ENCODE measurements around the gene BCHE.

BCHE gene

DNA sequence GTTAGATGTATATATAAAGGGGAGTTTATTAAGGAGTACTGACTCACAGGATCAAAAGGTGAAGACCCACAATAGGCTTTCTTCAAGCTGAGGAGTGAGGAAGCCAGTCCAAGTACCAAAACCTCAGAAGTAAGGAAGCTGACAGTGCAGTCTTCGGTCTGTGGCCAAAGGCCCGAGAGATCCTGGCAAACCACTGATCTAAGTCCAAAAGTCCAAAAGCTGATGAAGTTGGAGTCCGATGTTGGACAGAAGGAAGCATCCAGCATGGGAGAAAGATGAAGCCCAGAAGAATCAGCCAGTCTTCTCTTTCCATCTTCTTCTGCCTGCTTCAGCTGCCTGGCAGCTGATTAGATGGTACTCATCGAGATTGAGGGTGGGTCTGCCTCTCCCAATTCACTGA lies 107.5 kb downstream of the BCHE start:
- TF ChIP-seq, protein P1, sequence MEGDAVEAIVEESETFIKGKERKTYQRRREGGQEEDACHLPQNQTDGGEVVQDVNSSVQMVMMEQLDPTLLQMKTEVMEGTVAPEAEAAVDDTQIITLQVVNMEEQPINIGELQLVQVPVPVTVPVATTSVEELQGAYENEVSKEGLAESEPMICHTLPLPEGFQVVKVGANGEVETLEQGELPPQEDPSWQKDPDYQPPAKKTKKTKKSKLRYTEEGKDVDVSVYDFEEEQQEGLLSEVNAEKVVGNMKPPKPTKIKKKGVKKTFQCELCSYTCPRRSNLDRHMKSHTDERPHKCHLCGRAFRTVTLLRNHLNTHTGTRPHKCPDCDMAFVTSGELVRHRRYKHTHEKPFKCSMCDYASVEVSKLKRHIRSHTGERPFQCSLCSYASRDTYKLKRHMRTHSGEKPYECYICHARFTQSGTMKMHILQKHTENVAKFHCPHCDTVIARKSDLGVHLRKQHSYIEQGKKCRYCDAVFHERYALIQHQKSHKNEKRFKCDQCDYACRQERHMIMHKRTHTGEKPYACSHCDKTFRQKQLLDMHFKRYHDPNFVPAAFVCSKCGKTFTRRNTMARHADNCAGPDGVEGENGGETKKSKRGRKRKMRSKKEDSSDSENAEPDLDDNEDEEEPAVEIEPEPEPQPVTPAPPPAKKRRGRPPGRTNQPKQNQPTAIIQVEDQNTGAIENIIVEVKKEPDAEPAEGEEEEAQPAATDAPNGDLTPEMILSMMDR (IDR thresholded peaks at IDR 0.05): no peak
- H3K4me3 Mint-ChIP-seq: no peak overlapping the region
- no peaks in the 10 kb centered on the region for H3K4me1 Mint-ChIP-seq
- H3K27ac Mint-ChIP-seq: no peak overlapping the region
- H3K9me3 Mint-ChIP-seq: peaks cover 8% of the 10 kb centered on the region
- DNase-seq: no peak
- H3K36me3 Mint-ChIP-seq (ENCODE audit: low read depth): no peaks in the 10 kb centered on the region
- peaks cover 3% of the 10 kb centered on the region for H3K27me3 Mint-ChIP-seq (ENCODE audit: low read depth, poor library complexity)

DNA sequence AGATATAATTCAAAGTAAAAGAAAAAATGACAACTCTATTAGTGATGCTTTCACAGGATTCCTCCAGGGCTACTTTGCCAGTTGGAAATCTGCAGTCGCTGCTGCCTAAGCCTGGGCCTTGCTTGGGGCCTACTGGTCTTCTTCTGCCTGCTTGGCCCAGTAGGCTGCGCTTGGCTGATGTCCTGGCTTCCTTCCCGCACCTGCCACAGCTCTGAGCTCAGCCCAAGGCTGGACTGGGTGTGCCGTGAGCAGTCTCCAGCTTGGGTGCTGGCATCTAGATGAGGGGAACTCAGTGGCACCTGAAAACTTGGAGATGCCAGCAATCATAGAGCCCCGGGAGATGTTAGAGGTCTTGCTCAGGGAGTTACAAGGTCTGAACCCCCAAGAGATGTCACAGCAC lies 108.3 kb downstream of the BCHE start:
- TF ChIP-seq, protein P1 (IDR thresholded peaks at IDR 0.05): no peak
- peaks cover 3% of the 10 kb centered on the region for H3K27me3 Mint-ChIP-seq (ENCODE audit: low read depth, poor library complexity)
- H3K9me3 Mint-ChIP-seq: peaks cover 1% of the 10 kb centered on the region
- DNase-seq: no peak
- no peaks in the 10 kb centered on the region for H3K36me3 Mint-ChIP-seq (ENCODE audit: low read depth)
- no peaks in the 10 kb centered on the region for H3K4me1 Mint-ChIP-seq
- H3K4me3 Mint-ChIP-seq: no peak overlapping the region
- no peak overlapping the region for H3K27ac Mint-ChIP-seq

DNA sequence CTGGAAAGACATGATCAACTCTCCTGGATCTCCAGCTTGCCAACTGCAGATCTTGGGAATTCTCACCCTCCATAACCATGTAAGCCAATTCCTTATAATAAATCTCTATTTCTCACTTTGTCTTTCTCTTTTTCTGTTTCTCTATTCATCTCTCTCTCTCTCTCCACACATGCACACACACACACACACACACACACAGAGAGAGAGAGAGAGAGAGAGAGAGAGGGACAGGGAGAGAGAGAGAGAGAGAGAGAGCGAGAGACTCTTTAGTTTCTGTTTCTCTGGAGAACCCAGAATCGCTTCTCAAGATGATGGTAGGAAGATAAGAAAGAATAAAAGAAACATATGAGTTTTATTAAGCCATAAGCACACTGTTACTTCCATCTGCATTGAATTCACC lies 111.9 kb downstream of the BCHE start:
- no peak for DNase-seq
- H3K4me1 Mint-ChIP-seq: no peaks in the 10 kb centered on the region
- TF ChIP-seq, protein P1 (IDR thresholded peaks at IDR 0.05): no peak
- no peak overlapping the region for H3K27ac Mint-ChIP-seq
- no peaks in the 10 kb centered on the region for H3K36me3 Mint-ChIP-seq (ENCODE audit: low read depth)
- peaks cover 3% of the 10 kb centered on the region for H3K27me3 Mint-ChIP-seq (ENCODE audit: low read depth, poor library complexity)
- H3K9me3 Mint-ChIP-seq: no peaks in the 10 kb centered on the region
- H3K4me3 Mint-ChIP-seq: no peak overlapping the region
